Keratinocyte (primary cell): Measurements from ENCODE around the gene SPTBN5. TPM values are rescaled to one million over a fixed set of nuclear protein-coding genes. Genes with fewer than 3 reads are reported as not detected.

Experiments
- DNase-seq: peaks from one replicate; pipeline ENCODE4 v3.0.0-alpha.2; 2011; ENCODE audit warnings: low read depth, missing footprints, low spot score
- FAIRE-seq: peaks from 2 replicates; lab custom pipeline; 2011; peaks lifted over from hg19 to GRCh38; lab: Jason Lieb, UNC
- H2AFZ ChIP-seq: 2 replicates; pipeline ENCODE4 v1.6.0; 2012; ENCODE audit warnings: low read length, control low read depth, inconsistent platforms; ENCODE audit not compliant: control insufficient read depth
- H3K27ac ChIP-seq: 2 replicates; pipeline ENCODE4 v1.5.1; 2011; ENCODE audit warnings: low read length; ENCODE audit not compliant: control insufficient read depth, insufficient read depth
- H3K27me3 ChIP-seq: 3 replicates; pipeline ENCODE4 v1.6.0; 2011; ENCODE audit warnings: low read length; ENCODE audit not compliant: control insufficient read depth, insufficient read depth; ENCODE audit errors: extremely low read depth
- H3K36me3 ChIP-seq, 2 experiments: 2 replicates in 1 of 2; 3 replicates in 1 of 2; pipeline ENCODE4 v1.5.1; 2011; ENCODE audit warnings: low read length in 2 of 2, mild to moderate bottlenecking in 1 of 2; ENCODE audit not compliant: control insufficient read depth in 2 of 2, insufficient read depth in 2 of 2; ENCODE audit errors: extremely low read depth in 1 of 2
- H3K4me1 ChIP-seq: 3 replicates; pipeline ENCODE4 v1.5.1; 2011; ENCODE audit warnings: low read length; ENCODE audit not compliant: control insufficient read depth, insufficient read depth; ENCODE audit errors: extremely low read depth
- H3K4me2 ChIP-seq: 3 replicates; pipeline ENCODE4 v1.6.0; 2011; ENCODE audit warnings: low read depth, low read length; ENCODE audit not compliant: control insufficient read depth, insufficient read depth; ENCODE audit errors: extremely low read depth
- H3K4me3 ChIP-seq, 3 experiments: fragments of 200-600 bp in 1 of 3; sonication (generic) in 1 of 3; 2 replicates in 2 of 3; 3 replicates in 1 of 3; pipeline ENCODE4 v1.5.1; 2011 to 2016; ENCODE audit warnings: low read length in 3 of 3, mild to moderate bottlenecking in 3 of 3, control low read depth in 2 of 3, inconsistent platforms in 1 of 3, low read depth in 1 of 3, mixed read lengths in 1 of 3, mixed run types in 1 of 3, moderate library complexity in 1 of 3; ENCODE audit not compliant: control insufficient read depth in 2 of 3, insufficient read depth in 2 of 3; ENCODE audit errors: extremely low read depth in 1 of 3
- H3K79me2 ChIP-seq: 2 replicates; pipeline ENCODE4 v1.6.0; 2012; ENCODE audit warnings: low read length; ENCODE audit not compliant: control insufficient read depth, insufficient read depth
- H3K9ac ChIP-seq: 3 replicates; pipeline ENCODE4 v1.6.0; 2011; ENCODE audit warnings: low read length; ENCODE audit not compliant: control insufficient read depth, insufficient read depth; ENCODE audit errors: extremely low read depth
- H3K9me1 ChIP-seq: 3 replicates; pipeline ENCODE4 v1.6.0; 2011; ENCODE audit warnings: low read length; ENCODE audit not compliant: control insufficient read depth, insufficient read depth; ENCODE audit errors: extremely low read depth
- H3K9me3 ChIP-seq: 2 replicates; pipeline ENCODE4 v1.5.1; 2012; ENCODE audit warnings: low read depth, low read length; ENCODE audit not compliant: control insufficient read depth
- H4K20me1 ChIP-seq: 3 replicates; pipeline ENCODE4 v1.6.0; 2011; ENCODE audit warnings: low read length; ENCODE audit not compliant: control insufficient read depth, insufficient read depth; ENCODE audit errors: extremely low read depth
- EZH2 ChIP-seq: IDR thresholded peaks from one replicate; pipeline ENCODE4 v1.6.1; 2012; ENCODE audit warnings: inconsistent platforms, mild to moderate bottlenecking, low read length, moderate library complexity
- dilution Hi-C: fragments of 300-500 bp; cut with MboI; formaldehyde crosslinking; loops from one replicate; pipeline ENCODE4 v1.7.0; 2020; ENCODE audit warnings: low sequenced_read_pairs; ENCODE audit not compliant: extremely low pct_ligation_motif_present
- polyA plus RNA-seq, 5 experiments: library from polyadenylated mRNA; depleted of rRNA in 3 of 5; stranded (reverse) in 3 of 5; stranded (forward) in 1 of 5; unstranded in 1 of 5; fragments of >200 nt; gene quantifications; 1 replicate in 1 of 5; 2 replicates in 3 of 5; 3 replicates in 1 of 5; pipeline versions ENCODE4 v1.2.1 to v1.2.3, GENCODE V29; 2011 to 2012; ENCODE audit warnings: missing spikeins in 2 of 5, low read depth in 1 of 5, low replicate concordance in 1 of 5
- TF ChIP-seq, protein P1 (sequence below), 3 experiments: IDR thresholded peaks in 1 of 3; conservative IDR thresholded peaks in 1 of 3; optimal IDR thresholded peaks in 1 of 3; 2 replicates in 2 of 3; 3 replicates in 1 of 3; pipeline versions ENCODE3 to v1.5.1; 2011; ENCODE audit warnings: low read length in 3 of 3, mild to moderate bottlenecking in 3 of 3, moderate library complexity in 2 of 3, control low read depth in 1 of 3, inconsistent platforms in 1 of 3; ENCODE audit not compliant: insufficient read depth in 2 of 3; ENCODE audit errors: extremely low read depth in 1 of 3

The SPTBN5 gene
- polyA plus RNA-seq, 1 donor (not counting 4 experiments of a cell fraction or from before 2014, with no cell fraction given), result 0.66 TPM

- Histone ChIP-seq H4K20me1 (no peaks in the 10 kb centered on the region), H3K36me3 (peaks cover 0 to 1% of the 10 kb centered on the region in 2 experiments), H2AFZ (no peak overlapping the region), H3K4me3 (no peak overlapping the region), H3K4me1 (no peaks in the 10 kb centered on the region), H3K9ac (no peak overlapping the region), H3K27ac (no peak overlapping the region), H3K9me1 (no peaks in the 10 kb centered on the region), H3K27me3 (peaks cover 3% of the 10 kb centered on the region), H3K79me2 (no peaks in the 10 kb centered on the region), H3K9me3 (no peaks in the 10 kb centered on the region), H3K4me2 (no peak overlapping the region)
- dilution Hi-C loops, result no loop called here
- FAIRE-seq (no peak), DNase-seq (no peak)
- TF ChIP-seq EZH2, result no peak
- TF ChIP-seq, protein P1, sequence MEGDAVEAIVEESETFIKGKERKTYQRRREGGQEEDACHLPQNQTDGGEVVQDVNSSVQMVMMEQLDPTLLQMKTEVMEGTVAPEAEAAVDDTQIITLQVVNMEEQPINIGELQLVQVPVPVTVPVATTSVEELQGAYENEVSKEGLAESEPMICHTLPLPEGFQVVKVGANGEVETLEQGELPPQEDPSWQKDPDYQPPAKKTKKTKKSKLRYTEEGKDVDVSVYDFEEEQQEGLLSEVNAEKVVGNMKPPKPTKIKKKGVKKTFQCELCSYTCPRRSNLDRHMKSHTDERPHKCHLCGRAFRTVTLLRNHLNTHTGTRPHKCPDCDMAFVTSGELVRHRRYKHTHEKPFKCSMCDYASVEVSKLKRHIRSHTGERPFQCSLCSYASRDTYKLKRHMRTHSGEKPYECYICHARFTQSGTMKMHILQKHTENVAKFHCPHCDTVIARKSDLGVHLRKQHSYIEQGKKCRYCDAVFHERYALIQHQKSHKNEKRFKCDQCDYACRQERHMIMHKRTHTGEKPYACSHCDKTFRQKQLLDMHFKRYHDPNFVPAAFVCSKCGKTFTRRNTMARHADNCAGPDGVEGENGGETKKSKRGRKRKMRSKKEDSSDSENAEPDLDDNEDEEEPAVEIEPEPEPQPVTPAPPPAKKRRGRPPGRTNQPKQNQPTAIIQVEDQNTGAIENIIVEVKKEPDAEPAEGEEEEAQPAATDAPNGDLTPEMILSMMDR (optimal IDR thresholded peaks at IDR 0.05 in 1 of 3, IDR thresholded peaks at IDR 0.05 in 1 of 3, conservative IDR thresholded peaks at IDR 0.05 in 1 of 3; ENCODE audit: extremely low read depth in 1 of 3, insufficient read depth in 2 of 3, low read length in 3 of 3), result no peak
Observed at GRCh38 chr15:41862515-41863116, 31.2 kb downstream of the SPTBN5 start.

DNA sequence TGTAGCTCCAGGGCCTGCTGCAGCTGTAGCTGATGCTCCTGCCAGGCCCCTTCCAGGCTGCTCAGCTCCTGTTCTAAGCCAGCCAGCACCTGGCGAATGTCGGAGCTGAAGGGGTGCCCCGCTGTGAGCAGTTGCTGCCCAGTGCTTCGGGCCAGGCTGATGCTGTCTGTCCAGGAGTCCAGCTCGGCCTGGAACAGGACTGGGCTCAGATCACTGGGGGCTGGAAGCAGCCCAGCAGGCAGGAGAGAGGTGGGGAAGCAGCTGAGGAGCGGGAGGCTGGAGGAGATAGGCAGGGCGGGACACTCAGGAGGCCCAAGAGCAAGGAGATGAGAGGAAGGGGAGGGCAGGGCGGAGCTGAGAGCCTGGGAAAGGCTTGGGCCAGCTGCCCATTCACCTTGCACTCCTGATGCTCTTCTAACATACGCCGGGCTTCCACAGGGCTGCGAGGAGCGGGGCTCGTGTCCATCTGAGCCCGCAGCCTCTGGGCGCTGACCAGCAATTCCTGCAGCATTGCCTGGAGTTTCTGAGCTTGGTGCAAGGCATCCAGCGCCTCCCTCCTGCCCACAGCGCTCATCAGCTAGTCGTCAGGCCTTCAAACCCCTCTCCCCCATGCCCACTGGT is 32.0 kb downstream of the SPTBN5 start:
- H3K9ac ChIP-seq, result no peak overlapping the region
- H3K4me3 ChIP-seq, result no peak overlapping the region
- FAIRE-seq (no peak), DNase-seq (no peak)
- H3K27ac ChIP-seq, result no peak overlapping the region
- no peaks in the 10 kb centered on the region for H3K79me2 ChIP-seq
- TF ChIP-seq, protein P1 (optimal IDR thresholded peaks at IDR 0.05 in 1 of 3, IDR thresholded peaks at IDR 0.05 in 1 of 3, conservative IDR thresholded peaks at IDR 0.05 in 1 of 3; ENCODE audit: extremely low read depth in 1 of 3, insufficient read depth in 2 of 3, low read length in 3 of 3), result no peak
- no peak for TF ChIP-seq EZH2
- no peak overlapping the region for H2AFZ ChIP-seq
- no peaks in the 10 kb centered on the region for H3K9me1 ChIP-seq
- no peaks in the 10 kb centered on the region for H3K4me1 ChIP-seq
- H3K27me3 ChIP-seq, result peaks cover 3% of the 10 kb centered on the region
- no peak overlapping the region for H3K4me2 ChIP-seq
- H3K36me3 ChIP-seq, result peaks cover 0 to 1% of the 10 kb centered on the region in 2 experiments
- H3K9me3 ChIP-seq, result no peaks in the 10 kb centered on the region
- no peaks in the 10 kb centered on the region for H4K20me1 ChIP-seq
- dilution Hi-C loops, result no loop called here
